Bone marrow (tissue), 2 donors: ENCODE measurements around the gene TSR1.
A peak's percentile ranks its signal among the peaks of the same experiment; 100 is the strongest.

ENCODE experiments used
- DNase-seq, 2 donors: peaks; one replicate each; lab custom pipeline; 2025; lab: John Stamatoyannopoulos, UW

The TSR1 gene

DNA sequence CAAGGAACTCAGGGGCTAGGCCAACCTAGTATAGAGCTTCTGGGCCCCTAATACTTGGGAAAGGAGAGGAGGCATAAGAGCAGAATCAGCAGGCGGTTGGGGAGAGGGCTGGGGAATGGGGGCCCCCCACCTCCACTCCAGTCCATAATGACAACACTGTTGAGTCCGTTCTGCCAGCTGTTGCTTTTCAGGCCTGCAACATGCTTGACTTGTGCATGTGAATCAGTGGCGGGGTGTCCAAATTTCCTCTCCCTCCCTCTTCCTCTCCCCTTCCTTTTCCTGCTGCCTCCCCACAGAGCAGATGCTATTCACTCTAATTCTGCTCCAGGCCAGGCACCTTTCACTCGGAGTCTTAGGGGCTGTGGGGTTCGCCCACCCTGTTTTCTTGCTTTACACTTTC, 32.8 kb upstream of the TSR1 start:
- peak in 1 of 2 donors; percentile 6 for DNase-seq

DNA sequence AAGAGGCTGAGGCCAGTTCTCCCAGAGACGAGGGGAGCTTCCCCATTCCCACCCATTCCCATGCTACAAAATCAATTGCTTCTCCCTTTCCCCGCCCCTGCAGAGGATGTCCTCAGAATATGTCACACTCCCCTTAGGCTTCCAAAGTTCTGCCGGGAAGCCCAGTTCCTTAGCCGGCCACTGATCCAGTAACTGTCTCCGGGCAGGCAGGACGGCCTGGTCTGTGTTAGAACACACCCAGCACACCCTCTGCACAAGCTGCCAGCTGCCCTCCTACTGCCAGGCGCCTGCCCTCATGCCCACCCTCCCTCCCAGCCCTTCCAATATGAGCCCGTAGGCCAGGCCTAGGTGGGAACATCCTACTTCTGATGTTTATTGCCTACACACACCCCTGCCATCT, 32.1 kb upstream of the TSR1 start:
- DNase-seq, result no peak

DNA sequence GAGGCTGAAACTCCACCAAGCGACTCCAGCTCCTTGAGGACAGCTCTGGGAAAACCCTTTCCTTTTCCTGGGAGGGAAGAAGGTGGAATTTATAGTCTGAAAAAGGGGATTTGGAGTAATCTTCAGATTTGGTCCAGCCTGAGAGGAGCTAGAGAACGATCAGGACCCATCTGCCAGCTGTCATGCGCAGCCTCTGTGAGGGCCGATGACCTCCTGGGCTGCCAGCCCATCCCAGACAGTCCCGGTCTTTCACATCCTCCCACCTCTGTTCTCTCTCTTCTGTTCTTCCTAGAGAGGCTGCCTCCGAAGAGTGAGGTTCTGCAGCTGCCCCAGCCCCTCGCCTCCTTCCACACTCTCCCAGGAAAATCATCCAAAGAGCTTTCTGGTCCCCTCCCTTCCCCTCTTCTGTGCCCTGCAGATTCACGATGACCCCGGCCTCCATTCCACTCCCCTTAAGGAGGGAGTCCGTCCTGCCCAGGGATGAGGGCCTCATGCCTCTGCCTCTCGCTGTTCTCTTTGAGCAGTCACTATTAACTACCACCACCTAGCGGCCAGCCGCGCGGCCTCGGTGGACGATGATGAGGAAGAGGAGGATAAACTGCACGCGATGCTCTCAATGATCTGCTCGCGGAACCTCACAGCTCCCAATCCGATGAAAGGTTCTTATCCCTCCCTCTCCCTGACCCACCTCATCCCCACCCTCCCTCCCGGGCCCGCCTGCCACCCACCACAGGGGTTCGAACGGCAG, 30.7 kb upstream of the TSR1 start:
- no peak for DNase-seq

DNA sequence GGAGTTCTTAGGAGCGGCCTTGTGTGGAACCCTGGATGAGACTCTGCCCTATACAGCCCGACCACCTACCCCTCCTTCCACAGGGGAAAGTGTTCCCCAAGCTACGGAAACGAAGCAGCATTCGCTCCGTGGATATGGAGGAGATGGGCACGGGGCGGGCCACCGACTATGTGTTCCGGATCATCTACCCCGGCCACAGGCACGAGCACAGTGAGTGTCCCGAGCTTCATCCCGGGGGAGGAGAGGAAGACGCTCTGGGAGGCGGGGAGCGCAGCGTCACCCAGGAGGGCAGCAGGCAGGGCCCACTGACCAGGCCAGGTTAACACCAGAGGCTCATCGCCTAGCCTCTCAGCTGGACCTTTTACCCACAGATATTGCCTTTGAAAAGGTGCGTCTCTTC, 28.9 kb upstream of the TSR1 start:
- no peak for DNase-seq

DNA sequence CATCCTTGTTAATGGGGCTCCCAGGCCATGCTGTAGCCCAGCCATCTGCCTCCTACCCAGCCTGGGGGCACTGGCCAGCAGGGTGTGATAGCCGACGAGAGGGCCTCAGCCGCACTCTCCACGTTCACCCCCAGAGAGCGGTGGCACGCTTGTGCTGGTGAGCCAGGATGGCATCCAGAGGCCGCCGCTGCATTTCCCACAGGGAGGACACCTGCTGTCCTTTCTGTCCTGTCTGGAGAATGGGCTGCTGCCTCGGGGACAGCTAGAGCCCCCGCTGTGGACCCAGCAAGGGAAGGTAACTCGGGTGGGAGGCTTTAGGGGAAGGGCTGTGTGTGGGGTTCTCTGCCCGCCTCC, 28.5 kb upstream of the TSR1 start:
- DNase-seq, result no peak

DNA sequence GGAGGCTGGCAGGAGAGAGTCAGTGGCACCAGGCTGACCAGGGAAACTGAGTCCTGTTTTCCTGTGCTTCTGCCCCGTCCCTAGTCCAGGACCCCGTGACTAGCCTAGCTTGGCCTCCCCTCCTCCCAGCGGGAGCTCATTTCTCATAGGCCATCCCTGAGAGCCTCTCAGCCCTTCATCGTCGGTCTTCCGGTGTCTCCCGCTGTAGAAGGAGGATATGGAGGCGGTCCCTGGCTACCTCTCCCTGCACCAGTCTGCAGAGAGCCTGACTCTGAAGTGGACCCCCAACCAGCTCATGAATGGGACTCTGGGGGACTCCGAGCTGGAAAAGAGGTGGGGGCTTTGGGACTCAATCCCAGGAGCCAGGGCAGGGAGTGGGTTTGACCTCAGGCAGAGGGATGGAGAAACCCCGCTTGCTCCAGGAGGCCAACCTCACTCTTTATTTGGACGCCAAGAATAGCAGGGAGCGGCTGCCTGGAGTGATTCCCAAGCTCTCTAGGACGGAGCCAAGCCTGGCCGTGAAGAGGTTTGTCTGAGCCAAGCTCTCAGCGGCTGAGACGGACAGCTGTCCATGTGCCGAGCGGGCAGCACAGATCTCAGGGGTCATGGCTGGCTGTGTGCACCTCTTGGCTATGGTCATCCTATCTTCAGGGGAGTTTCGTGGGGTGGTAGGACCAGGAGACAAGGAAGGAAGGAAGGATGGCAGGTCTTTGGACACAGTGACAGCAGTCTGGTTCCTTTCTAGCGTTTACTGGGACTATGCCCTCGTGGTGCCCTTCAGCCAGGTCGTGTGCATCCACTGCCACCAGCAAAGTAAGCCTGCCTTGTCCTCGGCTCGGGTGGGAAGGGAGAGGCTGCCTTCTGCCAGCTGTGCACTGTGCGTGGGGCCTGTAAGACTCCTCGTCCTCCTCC, 27.9 kb upstream of the TSR1 start:
- DNase-seq, result no peak

DNA sequence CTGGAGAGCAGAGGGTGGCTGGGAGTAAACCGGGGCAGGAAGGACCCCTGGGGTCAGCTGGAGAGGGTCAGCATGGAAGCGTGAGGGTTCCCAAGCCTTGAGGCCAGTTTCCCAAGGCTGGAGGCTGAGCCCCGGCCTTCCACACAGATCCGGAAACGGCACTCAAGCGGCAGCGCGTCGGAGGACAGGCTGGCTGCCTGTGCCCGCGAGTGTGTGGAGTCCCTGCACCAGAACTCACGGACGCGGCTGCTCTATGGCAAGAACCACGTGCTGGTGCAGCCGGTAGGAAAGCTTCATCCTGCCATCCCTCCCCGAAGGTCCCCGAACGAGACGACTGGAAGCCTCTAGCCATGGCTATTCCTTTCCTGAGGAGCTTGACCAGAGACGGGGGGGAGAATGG, 27.1 kb upstream of the TSR1 start:
- DNase-seq, result no peak

DNA sequence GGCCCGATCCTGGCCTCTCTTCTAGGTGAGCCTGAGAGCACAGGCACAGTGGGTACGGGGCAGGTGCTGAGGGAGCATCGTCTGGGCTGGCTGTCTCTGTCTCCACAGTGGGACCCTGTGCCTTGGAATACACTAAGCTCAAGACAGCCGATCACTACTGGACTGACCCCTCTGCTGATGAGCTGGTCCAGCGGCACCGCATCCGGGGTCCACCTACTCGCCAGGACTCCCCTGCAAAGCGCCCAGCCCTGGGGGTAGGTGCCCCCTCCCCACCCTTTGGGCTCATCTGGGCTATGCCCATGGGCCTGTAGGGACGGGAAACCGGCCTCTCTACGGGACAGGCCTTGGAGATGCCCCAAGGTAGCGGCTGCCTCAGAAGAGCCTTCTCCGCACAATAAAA, 26.6 kb upstream of the TSR1 start:
- no peak for DNase-seq

DNA sequence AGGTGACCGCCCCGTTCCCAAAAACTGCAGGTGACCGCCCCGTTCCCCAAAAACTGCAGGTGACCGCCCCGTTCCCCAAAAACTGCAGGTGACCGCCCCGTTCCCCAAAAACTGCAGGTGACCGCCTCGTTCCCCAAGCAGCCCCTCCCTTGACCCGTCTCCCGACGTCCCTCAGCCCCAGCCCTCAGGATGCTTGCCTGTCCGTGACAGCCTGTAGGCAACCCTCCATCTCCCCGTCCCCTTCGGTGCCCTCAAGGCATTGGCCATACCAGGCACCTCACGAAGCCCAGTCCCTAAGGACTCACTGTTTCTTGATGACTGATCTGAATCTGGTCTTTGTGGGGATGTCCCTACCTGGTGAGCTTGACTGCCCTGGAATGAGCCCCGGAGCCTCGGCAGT, 26.2 kb upstream of the TSR1 start:
- DNase-seq, result no peak

DNA sequence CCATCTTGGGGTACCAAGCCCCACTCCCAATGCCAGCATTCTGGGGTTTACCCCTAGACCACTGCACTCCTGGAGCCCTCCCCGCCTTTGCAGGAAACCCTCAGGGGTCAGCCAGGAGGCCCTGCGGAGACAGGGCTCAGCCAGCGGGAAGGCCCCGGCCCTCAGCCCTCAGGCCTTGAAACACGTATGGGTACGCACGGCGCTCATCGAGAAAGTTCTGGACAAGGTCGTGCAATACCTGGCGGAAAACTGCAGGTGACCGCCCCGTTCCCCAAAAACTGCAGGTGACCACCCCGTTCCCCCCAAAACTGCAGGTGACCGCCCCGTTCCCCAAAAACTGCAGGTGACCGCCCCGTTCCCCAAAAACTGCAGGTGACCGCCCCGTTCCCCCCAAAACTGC, 25.8 kb upstream of the TSR1 start:
- no peak for DNase-seq

DNA sequence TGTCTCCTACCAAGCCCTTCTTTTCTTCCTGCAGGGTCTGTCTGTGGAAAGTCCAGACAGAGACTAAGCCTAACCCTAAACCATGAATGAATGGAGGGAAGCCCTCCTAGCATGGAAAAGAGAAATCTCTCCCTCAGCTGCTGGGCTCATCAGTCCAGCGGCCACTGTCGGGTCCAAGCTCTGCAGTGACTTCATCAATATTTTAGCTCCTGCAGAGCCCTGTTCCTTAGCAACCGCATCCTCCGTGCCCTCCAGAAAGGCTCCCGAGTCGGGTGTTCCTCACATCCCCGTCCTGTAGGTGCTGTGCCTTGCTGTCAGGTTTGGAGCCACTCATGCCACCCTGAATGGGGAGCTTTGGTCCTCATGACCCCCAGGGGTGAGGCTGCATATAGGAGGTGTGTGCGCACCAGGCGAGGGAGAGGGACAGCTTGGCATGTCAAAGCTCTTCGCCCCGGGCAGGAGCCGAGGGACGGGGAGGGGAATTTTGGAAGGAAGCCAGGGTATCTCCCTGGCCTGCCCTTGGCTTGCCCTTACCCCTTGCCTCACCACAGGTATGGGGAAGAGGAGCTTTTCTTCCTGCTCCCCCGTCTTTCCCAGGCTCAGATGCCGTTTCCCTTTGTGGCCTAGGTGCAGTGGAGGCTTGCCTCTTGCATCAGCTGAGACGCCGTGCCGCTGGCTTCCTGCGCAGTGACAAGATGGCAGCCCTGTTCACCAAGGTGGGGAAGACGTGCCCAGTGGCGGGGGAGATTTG, 24.9 kb upstream of the TSR1 start:
- no peak for DNase-seq

DNA sequence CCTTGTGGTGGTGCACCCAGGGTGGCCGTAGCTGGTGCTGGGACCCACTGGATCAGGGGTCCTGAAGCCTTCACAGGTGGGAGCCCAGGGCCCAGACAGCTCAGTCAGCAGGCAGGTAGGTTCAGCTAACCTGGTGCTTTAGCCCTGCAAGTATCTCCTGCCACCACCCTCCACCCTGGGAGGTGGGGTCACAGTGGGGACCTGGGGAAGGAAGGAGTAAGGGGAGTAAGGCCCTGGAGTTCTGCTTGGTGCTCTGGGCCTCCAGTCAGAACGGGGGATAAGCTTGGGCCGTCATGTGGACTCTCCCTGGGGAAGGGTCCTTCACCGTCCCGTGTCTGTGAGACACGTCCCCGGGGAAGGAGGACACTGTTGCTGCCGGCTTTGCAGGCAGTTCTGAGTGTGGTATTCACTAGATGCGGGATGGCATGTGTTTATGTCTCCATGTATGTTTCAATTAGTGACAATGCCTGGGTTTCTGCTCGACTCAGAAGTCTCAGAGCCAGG, 21.7 kb upstream of the TSR1 start:
- no peak for DNase-seq

DNA sequence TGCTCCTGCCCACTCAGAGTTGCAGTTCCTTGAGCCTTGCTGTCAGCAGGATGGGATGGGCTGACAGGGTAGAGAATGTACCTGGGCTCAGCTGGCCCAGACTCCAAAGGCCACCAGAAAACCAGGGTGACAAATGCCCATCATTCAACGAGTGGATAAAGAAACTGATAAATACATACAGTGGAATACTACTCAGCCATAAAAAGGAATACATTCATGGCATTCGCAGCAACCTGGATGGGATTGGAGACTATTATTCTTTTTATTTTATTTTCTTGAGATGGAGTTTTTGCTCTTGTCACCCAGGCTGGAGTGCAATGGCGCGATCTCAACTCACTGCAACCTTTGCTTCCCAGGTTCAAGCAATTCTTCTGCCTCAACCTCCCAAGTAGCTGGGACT, 21.0 kb upstream of the TSR1 start:
- no peak for DNase-seq

DNA sequence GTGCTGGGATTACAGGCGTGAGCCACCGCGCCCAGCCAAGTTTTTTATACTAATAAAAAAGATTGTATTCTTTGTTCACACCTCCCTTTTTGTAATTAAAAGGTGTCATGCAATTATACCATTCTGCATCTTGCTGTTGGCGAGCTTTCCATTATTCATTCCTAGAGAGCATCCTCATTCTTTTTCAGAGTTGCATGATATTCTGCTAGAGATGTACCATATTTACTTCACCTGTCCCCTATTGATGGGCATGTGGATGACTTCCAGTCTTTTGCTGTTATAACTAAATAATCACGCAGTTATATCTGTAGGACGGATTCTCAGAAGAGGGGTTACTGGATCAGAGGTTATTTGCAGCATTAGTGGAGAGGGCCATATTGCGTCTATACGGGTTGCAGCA, 18.1 kb upstream of the TSR1 start:
- DNase-seq, result no peak

DNA sequence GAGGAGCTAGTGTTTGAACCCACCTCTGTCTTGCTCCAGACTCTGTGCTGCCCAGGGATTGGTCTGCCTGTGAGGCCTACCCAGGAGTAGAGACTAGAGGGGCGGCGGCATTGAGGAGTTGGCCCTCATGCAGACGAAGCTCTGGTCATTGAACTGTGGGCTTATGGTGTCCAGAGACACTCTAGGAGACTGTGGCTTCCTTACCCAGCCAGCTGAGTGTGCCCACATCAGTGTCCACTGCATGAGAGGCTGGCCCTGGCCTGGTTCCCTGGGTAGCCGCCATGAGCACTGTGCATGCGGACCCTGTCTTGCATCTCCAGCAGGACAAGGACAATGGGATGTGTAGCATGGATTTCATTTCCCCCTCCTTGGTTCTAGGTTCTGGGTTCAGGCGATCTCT, 15.0 kb upstream of the TSR1 start:
- DNase-seq, result no peak

DNA sequence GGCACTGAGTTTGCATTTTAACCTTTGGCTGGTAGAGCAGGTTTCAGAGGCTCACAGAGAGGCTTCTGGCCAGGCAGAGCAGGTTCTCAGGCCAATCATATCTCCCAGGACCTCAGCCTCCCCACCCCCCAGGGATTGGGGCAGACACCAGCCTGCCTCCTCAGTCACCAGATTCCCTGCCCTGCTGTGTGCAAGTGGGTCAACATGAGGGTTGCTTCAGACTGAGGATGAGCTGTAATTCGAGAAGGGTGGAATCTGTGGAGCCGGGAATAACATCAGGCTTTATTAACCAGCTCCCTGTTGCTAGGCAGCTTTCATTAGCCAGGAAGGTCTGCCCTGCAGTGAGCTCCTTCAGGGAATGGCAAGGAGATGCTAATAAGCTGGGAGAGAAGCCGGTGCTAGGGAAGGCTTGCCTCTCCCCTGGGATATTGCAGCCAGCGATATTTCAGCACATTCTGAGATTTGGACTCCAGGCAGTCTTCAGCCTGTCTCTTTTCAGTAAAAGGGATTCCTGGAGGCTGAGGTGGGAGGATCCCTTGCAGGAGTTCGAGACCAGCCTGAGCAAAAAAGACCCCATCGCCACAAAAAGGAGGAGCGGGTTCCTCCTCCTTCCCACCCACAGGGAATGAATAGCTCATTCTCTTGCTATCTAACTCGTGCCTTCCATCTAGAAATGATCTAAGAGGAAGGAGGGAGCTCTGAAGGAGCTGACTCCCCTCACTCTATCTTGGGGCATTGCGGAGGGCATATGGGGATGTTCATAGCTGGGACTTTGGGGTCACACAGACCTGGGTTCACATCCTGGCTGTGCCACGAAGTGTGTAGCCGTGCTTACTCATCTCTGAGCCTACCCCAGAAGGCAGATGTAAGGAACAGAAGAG, 11.8 kb upstream of the TSR1 start:
- DNase-seq, result no peak

DNA sequence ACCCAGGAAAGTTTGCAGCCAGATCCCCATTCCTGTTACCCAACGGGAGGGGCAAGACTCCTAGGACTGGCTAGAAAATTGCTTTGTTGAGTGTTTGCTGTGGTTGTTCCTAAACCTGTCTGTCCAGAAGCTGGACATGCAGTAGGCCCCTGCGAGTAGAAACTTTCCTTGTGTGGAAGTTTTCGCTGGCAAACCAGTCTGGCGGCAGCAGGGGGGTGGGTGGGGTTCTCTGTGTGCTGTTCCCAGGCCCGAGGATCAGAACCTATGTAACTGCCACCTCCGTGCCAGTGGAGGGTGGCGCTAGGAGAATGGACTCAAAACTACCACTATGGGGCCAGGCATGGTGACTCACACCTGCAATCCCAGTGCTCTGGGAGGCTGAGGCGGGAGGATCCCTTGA, 10.2 kb upstream of the TSR1 start:
- DNase-seq, result no peak

DNA sequence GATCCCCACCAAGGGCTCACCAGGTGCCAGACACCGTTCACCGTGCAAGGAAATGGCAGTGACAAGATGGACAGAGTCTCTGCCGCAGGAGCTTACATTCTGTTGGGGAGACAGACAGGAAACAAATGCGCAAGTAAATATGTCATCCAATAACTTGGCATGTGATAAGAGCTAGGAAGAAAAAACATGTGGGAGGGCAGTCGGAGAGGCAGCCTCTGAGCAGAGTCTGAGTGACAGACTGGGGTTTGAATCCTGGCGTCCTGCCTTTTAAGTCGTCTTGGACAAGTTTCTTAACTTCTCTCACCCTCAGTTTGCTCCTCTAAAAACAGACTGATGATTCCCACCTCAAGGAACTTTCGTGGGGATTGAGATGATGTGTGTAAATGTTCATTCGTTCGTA, 8.3 kb upstream of the TSR1 start:
- DNase-seq, result no peak

DNA sequence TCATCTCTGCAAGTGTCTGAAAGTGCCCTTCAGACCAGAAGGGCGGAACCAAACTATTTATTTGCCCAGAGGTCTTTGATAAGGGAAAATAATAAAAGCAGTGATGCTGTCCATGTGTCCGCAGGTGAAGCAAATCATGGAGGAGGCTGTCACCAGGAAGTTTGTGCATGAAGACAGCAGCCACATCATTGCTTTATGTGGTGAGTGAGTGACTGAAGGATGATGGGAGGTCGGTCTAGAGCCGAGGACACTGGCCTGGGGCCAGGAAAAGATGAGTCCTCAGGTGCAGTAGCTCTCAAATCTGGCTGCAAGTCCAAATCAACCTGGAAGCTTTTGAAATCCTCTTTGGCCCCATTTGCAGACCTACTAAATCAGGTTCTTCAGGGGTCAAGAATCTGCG, 7.2 kb upstream of the TSR1 start:
- DNase-seq, result no peak

DNA sequence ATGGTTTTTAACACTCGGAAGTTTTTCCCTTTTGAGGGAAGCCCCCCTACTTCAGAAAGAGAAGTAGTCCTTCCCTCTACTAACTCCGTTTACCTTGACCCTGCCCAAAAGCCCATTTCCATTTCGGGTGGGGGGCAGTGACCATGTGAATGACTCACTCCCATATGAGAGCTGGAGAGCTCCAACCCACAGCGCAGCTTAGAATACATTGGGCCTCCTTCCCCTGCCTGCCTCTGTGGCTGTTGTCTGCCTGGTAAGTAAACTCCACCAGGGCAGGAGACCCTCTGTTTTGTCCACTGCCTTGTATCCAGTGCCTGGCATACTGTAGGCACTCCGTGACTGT, 2.0 kb upstream of the TSR1 start:
- no peak for DNase-seq

DNA sequence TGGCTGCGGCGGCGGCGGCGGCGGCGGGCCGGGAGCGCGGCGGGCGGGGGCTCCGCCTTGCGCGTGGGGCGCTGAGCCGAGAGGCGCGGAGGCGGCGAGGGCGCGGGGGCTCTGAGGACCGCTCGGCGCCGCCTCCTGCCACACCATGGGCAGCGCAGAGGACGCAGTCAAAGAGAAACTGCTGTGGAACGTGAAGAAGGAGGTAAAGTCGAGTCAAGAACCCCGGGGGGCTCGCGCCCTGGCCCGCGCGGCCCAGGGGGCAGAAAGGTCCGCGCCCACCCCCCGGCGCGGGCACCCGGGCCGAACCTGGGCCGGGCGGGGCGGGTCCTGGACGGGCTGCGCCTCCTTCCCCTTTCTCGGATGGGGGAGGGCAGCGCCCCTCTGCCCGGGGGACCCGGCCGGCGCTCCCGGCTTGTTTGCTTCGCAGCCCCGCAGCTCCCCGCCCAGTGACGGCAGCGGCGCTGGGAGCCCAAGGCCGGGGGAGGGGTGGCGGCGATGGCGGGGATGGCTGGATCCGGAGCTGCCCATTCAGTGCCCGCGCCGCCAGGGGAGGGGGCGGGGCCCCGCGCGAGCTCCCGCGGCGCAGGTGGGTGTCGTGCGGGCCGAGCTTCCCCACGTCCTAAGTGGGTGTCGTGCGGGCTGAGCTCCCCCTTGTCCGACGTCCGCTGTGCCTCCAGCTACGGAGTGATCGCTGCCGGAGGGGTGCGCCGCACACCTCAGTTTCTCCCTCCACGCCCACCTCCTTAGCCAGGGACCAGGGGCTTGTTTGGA, 1.5 kb upstream of the TSR1 start:
- peak; percentile 5 to 6 for DNase-seq
